HL-60/S4 treated with retinoic acid at 250 ng/mL for 4 days and 3 days (cell line): ENCODE measurements around the gene ZNF281.
"Not testable (repeated sequence)": the region's sequence is repeated elsewhere in the genome, so short reads cannot be mapped to it uniquely, and the experiment has no call there.

Source experiments
- in situ Hi-C: fragments of 300-500 bp; cut with MboI; formaldehyde crosslinking; loops from 2 replicates; pipeline ENCODE4 v1.7.0; 2022; ENCODE audit warnings: low sequenced_read_pairs

ZNF281 gene

GRCh38 chr1:200409761-200410565 lies at the start of gene ZNF281:
Gene ZNF281 (minus strand): TSS chr1:200410036. CDS start chr1:200409705, 331 bp downstream.
- in situ Hi-C loops = no loop called here

GRCh38 chr1:200458780-200459179 lies 48.9 kb upstream of the ZNF281 start:
- in situ Hi-C loops = no loop called here

DNA sequence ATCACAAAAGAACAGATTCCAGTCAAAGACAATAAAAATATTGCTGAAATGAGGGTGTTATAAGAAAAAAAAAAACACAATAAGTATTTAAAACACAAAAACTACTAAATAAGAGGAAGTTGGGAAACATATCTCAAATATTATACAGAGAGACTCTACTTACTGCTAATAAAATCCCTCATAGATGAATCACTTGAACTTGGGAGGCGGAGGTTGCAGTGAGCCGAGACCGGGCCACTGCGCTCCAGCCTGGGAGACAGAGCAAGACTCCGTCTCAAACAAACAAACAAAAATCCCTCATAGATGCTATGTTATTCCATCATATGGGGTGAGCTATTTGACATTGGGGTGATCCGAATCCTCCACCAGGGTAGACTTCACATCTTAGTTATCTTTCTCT lies 48.0 kb upstream of the ZNF281 start:
- in situ Hi-C loops = no loop called here

- in situ Hi-C loops = no loop called here
Observed at GRCh38 chr1:200454425-200454824, 44.6 kb upstream of the ZNF281 start.

DNA sequence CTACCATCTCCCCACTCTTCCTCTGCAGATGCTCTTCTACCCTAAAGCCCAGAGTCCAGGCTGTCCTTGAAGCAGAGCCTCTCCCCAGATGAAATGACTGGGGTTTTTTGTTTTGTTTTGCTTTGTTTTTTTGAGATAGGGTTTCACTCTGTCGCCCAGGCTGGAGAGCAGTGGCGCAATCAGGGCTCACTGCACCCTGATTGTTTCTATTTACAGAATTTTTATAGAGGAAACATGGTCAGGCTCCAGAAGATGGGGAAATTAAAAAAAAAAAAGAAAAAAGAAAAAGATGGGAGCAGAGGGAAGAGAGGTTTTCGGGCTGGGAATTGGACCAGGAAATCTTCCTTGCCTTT lies 43.7 kb upstream of the ZNF281 start:
- in situ Hi-C loops = no loop called here

GRCh38 chr1:200452850-200453552 lies 43.2 kb upstream of the ZNF281 start:
- in situ Hi-C loops = no loop called here

DNA sequence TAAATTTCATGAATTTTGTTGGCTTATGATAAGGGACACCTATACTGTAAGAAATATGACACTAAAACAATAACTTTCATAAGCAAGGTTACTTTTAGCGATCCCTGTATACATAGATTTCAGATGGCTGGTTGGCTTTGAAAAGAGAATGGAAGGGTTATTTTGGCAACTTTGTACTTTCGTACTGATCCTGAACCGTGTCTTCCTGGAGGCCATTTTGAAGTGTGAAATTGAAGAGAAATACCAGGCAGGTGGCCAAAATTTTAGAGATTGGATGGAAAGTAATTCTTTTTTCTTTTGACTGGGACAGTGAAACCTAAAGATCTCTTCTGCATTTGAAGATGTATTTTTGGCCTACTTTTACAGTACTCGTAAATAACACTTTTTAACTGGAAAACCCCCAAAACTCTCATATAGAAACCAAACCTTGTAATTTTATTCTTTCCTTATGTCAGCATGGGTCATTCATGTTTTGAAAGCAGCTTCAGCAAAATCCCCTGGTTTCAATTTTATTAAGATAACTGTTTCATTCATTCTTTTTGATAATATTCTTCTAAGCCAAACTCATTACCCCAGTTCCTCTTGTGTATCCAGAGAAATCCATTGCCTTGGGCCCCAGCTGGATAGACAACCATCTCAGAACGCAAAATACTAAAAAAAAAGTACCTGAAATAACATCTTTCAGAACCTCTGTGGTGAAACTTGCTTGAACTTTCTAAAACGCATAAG lies 38.4 kb upstream of the ZNF281 start:
- in situ Hi-C loops = no loop called here

DNA sequence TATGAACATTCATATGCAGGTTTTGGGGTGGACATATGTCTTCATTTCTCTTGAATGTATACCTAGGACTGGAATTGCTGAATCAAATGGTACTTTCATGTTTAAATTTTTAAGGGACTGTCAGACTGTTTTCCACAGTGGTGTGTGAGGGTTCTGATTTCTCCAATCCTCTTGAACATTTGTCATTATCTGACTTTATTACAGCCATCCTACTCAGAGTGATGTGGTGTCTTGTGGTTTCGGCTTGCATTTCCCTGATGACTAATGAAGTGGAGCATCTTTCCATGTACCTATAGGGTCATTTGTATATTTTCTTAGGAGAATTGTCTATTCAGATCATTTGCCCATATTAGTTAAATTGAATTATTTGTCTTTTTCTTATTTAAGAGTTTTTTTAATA lies 35.4 kb upstream of the ZNF281 start:
- in situ Hi-C loops = no loop called here

DNA sequence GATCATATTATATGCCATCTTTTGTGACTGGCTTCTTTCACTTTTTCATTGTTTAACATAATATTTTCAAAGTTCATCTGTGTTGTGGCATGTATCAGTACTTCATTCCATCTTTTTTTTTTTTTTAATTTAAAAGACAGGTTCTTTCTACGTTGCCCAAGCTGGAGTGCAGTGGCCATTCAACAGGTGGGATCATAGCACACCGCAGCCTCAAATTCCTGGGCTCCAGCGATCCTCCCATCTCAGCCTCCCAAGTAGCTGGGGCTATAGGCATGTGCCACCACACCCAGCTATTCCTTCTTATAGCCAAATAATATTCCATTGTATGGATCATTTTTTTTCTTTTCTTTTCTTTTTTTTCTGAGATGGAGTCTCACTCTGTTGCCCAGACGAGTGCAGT lies 34.6 kb upstream of the ZNF281 start:
- in situ Hi-C loops = no loop called here

- in situ Hi-C loops = no loop called here
Observed at GRCh38 chr1:200443860-200444259, 34.0 kb upstream of the ZNF281 start.

- in situ Hi-C loops = no loop called here
Observed at GRCh38 chr1:200442537-200443156, 32.8 kb upstream of the ZNF281 start.

GRCh38 chr1:200442023-200442422 lies 32.2 kb upstream of the ZNF281 start:
- in situ Hi-C loops = no loop called here

GRCh38 chr1:200438911-200439310 lies 29.1 kb upstream of the ZNF281 start:
- in situ Hi-C loops = no loop called here

DNA sequence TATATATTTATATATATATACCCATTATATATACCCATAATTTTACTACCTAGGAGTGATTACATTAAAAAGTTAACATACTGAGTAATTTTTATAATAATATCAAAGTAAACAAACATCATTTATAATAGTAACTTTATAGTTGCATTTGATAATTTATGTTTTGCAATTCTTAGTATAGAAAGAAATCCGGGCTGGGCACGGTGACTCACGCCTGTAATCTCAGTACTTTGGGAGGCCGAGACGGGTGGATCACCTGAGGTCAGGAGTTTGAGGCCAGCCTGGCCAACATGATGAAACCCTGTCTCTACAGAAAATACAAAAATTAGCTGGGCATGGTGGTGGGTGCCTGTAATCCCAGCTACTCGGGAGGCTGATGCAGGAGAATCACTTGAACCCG lies 28.6 kb upstream of the ZNF281 start:
- in situ Hi-C loops = not testable (repeated sequence)

GRCh38 chr1:200437556-200438203 lies 27.8 kb upstream of the ZNF281 start:
- in situ Hi-C loops = no loop called here

DNA sequence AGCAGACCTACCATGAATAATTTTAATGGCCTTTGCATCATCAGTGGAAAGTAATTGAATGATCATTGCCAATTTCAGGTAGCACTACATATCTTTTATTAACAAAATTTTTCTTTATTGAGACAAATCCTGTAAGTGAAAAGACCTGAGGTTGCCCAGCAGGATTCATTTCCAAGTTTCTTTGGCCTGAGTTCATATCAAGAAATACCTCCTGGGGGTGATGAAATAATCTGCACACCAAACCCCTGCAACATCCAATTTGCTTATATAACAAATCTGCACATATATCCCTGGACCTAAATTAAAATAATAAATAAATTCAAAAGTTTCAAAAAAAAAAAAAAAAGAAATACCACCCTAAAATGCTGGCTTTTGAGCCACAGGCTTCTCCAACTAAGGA lies 27.3 kb upstream of the ZNF281 start:
- in situ Hi-C loops = no loop called here

GRCh38 chr1:200436436-200436835 lies 26.6 kb upstream of the ZNF281 start:
- in situ Hi-C loops = no loop called here

GRCh38 chr1:200435200-200435780 lies 25.5 kb upstream of the ZNF281 start:
- in situ Hi-C loops = no loop called here

GRCh38 chr1:200433586-200433985 lies 23.8 kb upstream of the ZNF281 start:
- in situ Hi-C loops = no loop called here

GRCh38 chr1:200432586-200432985 lies 22.8 kb upstream of the ZNF281 start:
- in situ Hi-C loops = no loop called here
